Vagina (tissue), 2 donors: Measurements from ENCODE around the gene MYO1F.

Experiments
- CTCF ChIP-seq, 3 experiments: fragments of 450-650 bp in 2 of 3; fragments of 200-600 bp in 1 of 3; sonication (generic) in 1 of 3; IDR thresholded peaks; one replicate each; pipeline ENCODE4 v1.5.1; 2017 to 2019; ENCODE audit warnings: antibody characterized with exemption in 3 of 3, mild to moderate bottlenecking in 2 of 3, moderate library complexity in 2 of 3
- POLR2A ChIP-seq, 2 donors: fragments of 450-650 bp; IDR thresholded peaks; one replicate each; pipeline ENCODE4 v1.6.1; 2017; ENCODE audit warnings: antibody characterized with exemption in 2 of 2, mild to moderate bottlenecking in 2 of 2, moderate library complexity in 2 of 2
- POLR2AphosphoS5 ChIP-seq, 2 donors: sonication (generic); formaldehyde crosslinking; IDR thresholded peaks; one replicate each; pipeline ENCODE4 v1.9.0; 2017; ENCODE audit warnings: antibody characterized with exemption in 2 of 2, mild to moderate bottlenecking in 2 of 2, low read depth in 1 of 2; ENCODE audit not compliant: insufficient read depth in 1 of 2

- TF ChIP-seq POLR2A (IDR thresholded peaks at IDR 0.05) = no peak
- no peak for TF ChIP-seq CTCF (IDR thresholded peaks at IDR 0.05)
- no peak for TF ChIP-seq POLR2AphosphoS5 (IDR thresholded peaks at IDR 0.05; ENCODE audit: insufficient read depth in 1 of 2, low read depth in 1 of 2)
Observed at GRCh38 chr19:8487137-8487851, 89.9 kb downstream of the MYO1F start.
